GM23248 (cell line): ENCODE data around the gene FLT4. TPM values are rescaled to one million over a fixed set of nuclear protein-coding genes. Genes with fewer than 3 reads are reported as not detected.

Source experiments
- DNase-seq: peaks from one replicate; pipeline ENCODE4 v3.0.0-alpha.2; 2015
- H2AFZ ChIP-seq: fragments of 200-600 bp; sonication (generic); 2 replicates; pipeline ENCODE4 v1.6.1; 2016; ENCODE audit warnings: antibody characterized with exemption
- H3F3A ChIP-seq: fragments of 200-600 bp; sonication (generic); 2 replicates; pipeline ENCODE4 v1.6.1; 2016; ENCODE audit warnings: mild to moderate bottlenecking, antibody characterized with exemption, mixed run types; ENCODE audit not compliant: insufficient read depth
- H3K27ac ChIP-seq: fragments of 200-600 bp; sonication (generic); 2 replicates; pipeline ENCODE4 v1.5.1; 2016; ENCODE audit warnings: mild to moderate bottlenecking
- H3K27me3 ChIP-seq: fragments of 200-600 bp; sonication (generic); replicated peaks from 2 replicates; pipeline ENCODE4 v1.6.1; 2016; ENCODE audit warnings: mild to moderate bottlenecking; ENCODE audit not compliant: insufficient read depth
- H3K36me3 ChIP-seq: fragments of 200-600 bp; sonication (generic); 2 replicates; pipeline ENCODE4 v1.6.1; 2016; ENCODE audit warnings: low read depth, mild to moderate bottlenecking
- H3K4me1 ChIP-seq: fragments of 200-600 bp; sonication (generic); 2 replicates; pipeline ENCODE4 v1.6.1; 2016; ENCODE audit warnings: mild to moderate bottlenecking; ENCODE audit not compliant: insufficient read depth
- H3K4me2 ChIP-seq: fragments of 200-600 bp; sonication (generic); one replicate; pipeline ENCODE4 v1.6.1; 2016; ENCODE audit warnings: mild to moderate bottlenecking; ENCODE audit not compliant: unreplicated experiment
- H3K4me3 ChIP-seq: fragments of 200-600 bp; sonication (generic); 2 replicates; pipeline ENCODE4 v1.5.1; 2016; ENCODE audit warnings: mild to moderate bottlenecking
- H3K79me2 ChIP-seq: fragments of 200-600 bp; sonication (generic); 2 replicates; pipeline ENCODE4 v1.6.1; 2016; ENCODE audit warnings: mild to moderate bottlenecking; ENCODE audit not compliant: insufficient read depth
- H3K9ac ChIP-seq: fragments of 200-600 bp; sonication (generic); 2 replicates; pipeline ENCODE4 v1.6.1; 2016; ENCODE audit warnings: mild to moderate bottlenecking
- H3K9me2 ChIP-seq: fragments of 200-600 bp; sonication (generic); 2 replicates; pipeline ENCODE4 v1.6.1; 2016; ENCODE audit warnings: mixed run types, mild to moderate bottlenecking, moderate library complexity; ENCODE audit not compliant: insufficient read depth
- H3K9me3 ChIP-seq: fragments of 200-600 bp; sonication (generic); one replicate; pipeline ENCODE4 v1.6.1; 2017; ENCODE audit warnings: low read depth
- H4K20me1 ChIP-seq: fragments of 200-600 bp; sonication (generic); 2 replicates; pipeline ENCODE4 v1.6.0; 2016; ENCODE audit not compliant: insufficient read depth
- EZH2 ChIP-seq: fragments of 200-600 bp; sonication (generic); IDR thresholded peaks from 2 replicates; pipeline ENCODE4 v1.6.1; 2018; ENCODE audit warnings: antibody characterized with exemption, mild to moderate bottlenecking; ENCODE audit not compliant: insufficient read depth, poor library complexity, severe bottlenecking
- EZH2phosphoT487 ChIP-seq: fragments of 200-600 bp; sonication (generic); IDR thresholded peaks from 2 replicates; pipeline ENCODE4 v1.6.1; 2018; ENCODE audit warnings: antibody characterized with exemption, moderate library complexity, mild to moderate bottlenecking, low read depth; ENCODE audit not compliant: insufficient read depth
- WGBS, 2 experiments: methylation state at CpG; one replicate each; pipeline ENCODE4 v1.1.6; 2015 to 2017; ENCODE audit warnings: low lambda C conversion rate in 2 of 2, low coverage in 1 of 2; ENCODE audit errors: missing lambda C conversion rate in 2 of 2; 5-methylcytosine and 5-hydroxymethylcytosine counted together
- in situ Hi-C: fragments of 300-500 bp; cut with MboI; formaldehyde crosslinking; loops from 2 replicates; pipeline ENCODE4 v1.15.0; 2020
- polyA plus RNA-seq: library from polyadenylated mRNA; unstranded; fragments of >200 nt; fragmentation: Nextera tagmentation; extraction: Ambion mirVana; gene quantifications from 2 replicates; pipeline ENCODE4 v1.2.1, GENCODE V29; 2016
- total RNA-seq: library from RNA; depleted of rRNA; stranded (reverse); fragments of >200 nt; shearing (Covaris generic); gene quantifications from 2 replicates; pipeline ENCODE4 v1.2.3, GENCODE V29; 2014

Gene FLT4
- total and polyA plus RNA-seq, 2 experiments from 2014 or later, result not detected

GRCh38 chr5:180624587-180624986 is 24.8 kb downstream of the FLT4 start:
- H3K9ac ChIP-seq, result no peak overlapping the region
- H3K9me3 ChIP-seq, result no peaks in the 10 kb centered on the region
- no peaks in the 10 kb centered on the region for H3K36me3 ChIP-seq
- no peaks in the 10 kb centered on the region for H3K79me2 ChIP-seq
- no peak overlapping the region for H3K4me3 ChIP-seq
- H4K20me1 ChIP-seq, result no peaks in the 10 kb centered on the region
- H3K9me2 ChIP-seq, result no peaks in the 10 kb centered on the region
- no peak overlapping the region for H3K27ac ChIP-seq
- H3K27me3 ChIP-seq, result no peaks in the 10 kb centered on the region
- H3K4me1 ChIP-seq, result no peaks in the 10 kb centered on the region
- WGBS, 2 experiments, result 28 to 34% methylated on average over 5 of the region's 5 CpGs
- in situ Hi-C loops, result no loop called here
- H3F3A ChIP-seq, result no peaks in the 10 kb centered on the region
- no peak for TF ChIP-seq EZH2
- TF ChIP-seq EZH2phosphoT487, result no peak
- H3K4me2 ChIP-seq, result no peak overlapping the region
- DNase-seq, result no peak
- H2AFZ ChIP-seq, result no peak overlapping the region

- Histone ChIP-seq H2AFZ (no peak overlapping the region), H3K4me2 (no peak overlapping the region), H3F3A (no peaks in the 10 kb centered on the region), H3K9me2 (no peaks in the 10 kb centered on the region), H3K36me3 (no peaks in the 10 kb centered on the region), H3K79me2 (no peaks in the 10 kb centered on the region), H3K27ac (no peak overlapping the region), H3K4me1 (no peaks in the 10 kb centered on the region), H3K4me3 (no peak overlapping the region), H4K20me1 (no peaks in the 10 kb centered on the region), H3K27me3 (no peaks in the 10 kb centered on the region), H3K9me3 (no peaks in the 10 kb centered on the region), H3K9ac (no peak overlapping the region)
- in situ Hi-C loops, result no loop called here
- WGBS, 2 experiments, result 65% methylated on average over 15 of the region's 15 CpGs
- TF ChIP-seq EZH2phosphoT487 (no peak), EZH2 (no peak)
- DNase-seq, result no peak
Measured at GRCh38 chr5:180623844-180624243, 25.6 kb downstream of the FLT4 start.

- H3K79me2 ChIP-seq, result no peaks in the 10 kb centered on the region
- no peak overlapping the region for H3K9ac ChIP-seq
- no peak overlapping the region for H3K4me2 ChIP-seq
- H2AFZ ChIP-seq, result no peak overlapping the region
- H3K4me1 ChIP-seq, result no peaks in the 10 kb centered on the region
- H3K4me3 ChIP-seq, result no peak overlapping the region
- H3K9me2 ChIP-seq, result no peaks in the 10 kb centered on the region
- DNase-seq, result no peak
- no peaks in the 10 kb centered on the region for H4K20me1 ChIP-seq
- no peaks in the 10 kb centered on the region for H3K36me3 ChIP-seq
- in situ Hi-C loops, result no loop called here
- WGBS, 2 experiments, result 60 to 69% methylated on average over 10 of the region's 10 CpGs
- H3F3A ChIP-seq, result no peaks in the 10 kb centered on the region
- H3K27ac ChIP-seq, result no peak overlapping the region
- H3K27me3 ChIP-seq, result no peaks in the 10 kb centered on the region; the same call in 1 of the 2 replicates
- H3K9me3 ChIP-seq, result no peaks in the 10 kb centered on the region
- TF ChIP-seq EZH2phosphoT487 (no peak), EZH2 (no peak)
Measured at GRCh38 chr5:180623411-180623834, 26.0 kb downstream of the FLT4 start.

- no peak overlapping the region for H2AFZ ChIP-seq
- no peak for TF ChIP-seq EZH2
- no peak for TF ChIP-seq EZH2phosphoT487
- H3K36me3 ChIP-seq, result no peaks in the 10 kb centered on the region
- no peak overlapping the region for H3K27ac ChIP-seq
- no peak overlapping the region for H3K4me2 ChIP-seq
- WGBS, 2 experiments, result 73 to 77% methylated on average over 6 of the region's 6 CpGs
- in situ Hi-C loops, result no loop called here
- H3K27me3 ChIP-seq, result no peaks in the 10 kb centered on the region; the same call in 1 of the 2 replicates
- H3K79me2 ChIP-seq, result no peaks in the 10 kb centered on the region
- H3K4me3 ChIP-seq, result no peak overlapping the region
- DNase-seq, result no peak
- no peaks in the 10 kb centered on the region for H4K20me1 ChIP-seq
- H3F3A ChIP-seq, result no peaks in the 10 kb centered on the region
- no peaks in the 10 kb centered on the region for H3K4me1 ChIP-seq
- no peaks in the 10 kb centered on the region for H3K9me3 ChIP-seq
- H3K9me2 ChIP-seq, result no peaks in the 10 kb centered on the region
- no peak overlapping the region for H3K9ac ChIP-seq
Measured at GRCh38 chr5:180622910-180623309, 26.5 kb downstream of the FLT4 start.

GRCh38 chr5:180621311-180621710 is 28.1 kb downstream of the FLT4 start:
- H3K36me3 ChIP-seq, result no peaks in the 10 kb centered on the region
- H3K4me2 ChIP-seq, result no peak overlapping the region
- H3K27ac ChIP-seq, result no peak overlapping the region
- no peak overlapping the region for H2AFZ ChIP-seq
- TF ChIP-seq EZH2 (no peak), EZH2phosphoT487 (no peak)
- no peaks in the 10 kb centered on the region for H3F3A ChIP-seq
- no peak overlapping the region for H3K9ac ChIP-seq
- no peaks in the 10 kb centered on the region for H3K4me1 ChIP-seq
- H3K27me3 ChIP-seq, result no peaks in the 10 kb centered on the region; the same call in 1 of the 2 replicates
- H3K79me2 ChIP-seq, result no peaks in the 10 kb centered on the region
- H3K9me2 ChIP-seq, result no peaks in the 10 kb centered on the region
- 80 to 84% methylated on average over 25 to 31 of the region's 32 CpGs for WGBS, 2 experiments
- no peaks in the 10 kb centered on the region for H4K20me1 ChIP-seq
- no peaks in the 10 kb centered on the region for H3K9me3 ChIP-seq
- DNase-seq, result no peak
- no peak overlapping the region for H3K4me3 ChIP-seq
- in situ Hi-C loops, result no loop called here
